PC-3 (cell line): ENCODE data around the gene RERE. TPM values are rescaled to one million over a fixed set of nuclear protein-coding genes. Genes with fewer than 3 reads are reported as not detected.
A peak's percentile ranks its signal among the peaks of the same experiment; 100 is the strongest.

Experiments
- ATAC-seq: fragments of 200-7000 bp; cut with Tn5 transposase; 2 replicates; pipeline ENCODE4 v1.9.1; 2020; ENCODE audit warnings: mild to moderate bottlenecking, moderate library complexity
- BruUV-seq: library from RNA; stranded (reverse); fragments of 400-500 nt; replicated peaks from 2 replicates; lab custom pipeline; 2021; lab: Mats Ljungman, UMichigan
- CTCF ChIA-PET: fragments of 300-600 bp; sonication (Branson Sonifier 250); formaldehyde crosslinking; loops from one replicate; lab custom pipeline; 2022; ENCODE audit warnings: antibody characterized with exemption; lab: Charles Lee
- POLR2A ChIA-PET: fragments of 300-600 bp; sonication (Branson Sonifier 250); formaldehyde crosslinking; loops from one replicate; lab custom pipeline; 2022; ENCODE audit warnings: antibody characterized with exemption; ENCODE audit not compliant: unreplicated experiment; lab: Charles Lee
- DNase-seq: peaks from one replicate; pipeline ENCODE4 v3.0.0-alpha.2; 2015
- H2AFZ ChIP-seq: fragments of 300-600 bp; sonication (generic); 2 replicates; pipeline ENCODE4 v1.6.0; 2016; ENCODE audit warnings: antibody characterized with exemption, low read length
- H3F3A ChIP-seq: fragments of 300-600 bp; sonication (generic); one replicate; pipeline ENCODE4 v1.6.0; 2017; ENCODE audit warnings: antibody characterized with exemption, low read length, control low read depth, mild to moderate bottlenecking; ENCODE audit not compliant: unreplicated experiment
- H3K27ac ChIP-seq: fragments of 300-600 bp; sonication (generic); 2 replicates; pipeline ENCODE4 v1.5.1; 2016; ENCODE audit warnings: mild to moderate bottlenecking, low read length
- H3K27me3 ChIP-seq: fragments of 300-600 bp; sonication (generic); 2 replicates; pipeline ENCODE4 v1.6.1; 2016; ENCODE audit warnings: low read length, mixed read lengths
- H3K36me3 ChIP-seq: fragments of 300-600 bp; sonication (generic); 2 replicates; pipeline ENCODE4 v1.6.1; 2016; ENCODE audit warnings: low read depth, mixed run types, low read length, mixed read lengths
- H3K4me1 ChIP-seq: fragments of 300-600 bp; sonication (generic); 2 replicates; pipeline ENCODE4 v1.5.1; 2016; ENCODE audit warnings: low read length; ENCODE audit not compliant: insufficient read depth
- H3K4me2 ChIP-seq: fragments of 300-600 bp; sonication (generic); 2 replicates; pipeline ENCODE4 v1.6.0; 2016; ENCODE audit warnings: low read length
- H3K4me3 ChIP-seq: fragments of 300-600 bp; sonication (generic); 2 replicates; pipeline ENCODE4 v1.5.1; 2016; ENCODE audit warnings: mild to moderate bottlenecking, low read length, mixed read lengths
- H3K79me2 ChIP-seq: fragments of 300-600 bp; sonication (generic); 2 replicates; pipeline ENCODE4 v1.6.1; 2017; ENCODE audit warnings: low read length, mixed read lengths
- H3K9ac ChIP-seq: fragments of 300-600 bp; sonication (generic); 2 replicates; pipeline ENCODE4 v1.6.0; 2016; ENCODE audit warnings: mild to moderate bottlenecking, low read length
- H3K9me2 ChIP-seq: fragments of 300-600 bp; sonication (generic); replicated peaks from 2 replicates; pipeline ENCODE4 v1.6.1; 2016; ENCODE audit warnings: mixed run types, low read length, mixed read lengths
- H3K9me3 ChIP-seq: fragments of 300-600 bp; sonication (generic); 2 replicates; pipeline ENCODE4 v1.6.1; 2016; ENCODE audit warnings: low read length, mixed read lengths
- H4K20me1 ChIP-seq: fragments of 300-600 bp; sonication (generic); 2 replicates; pipeline ENCODE4 v1.6.1; 2016; ENCODE audit warnings: low read length, mixed read lengths
- EZH2 ChIP-seq: fragments of 300-600 bp; sonication (generic); IDR thresholded peaks from one replicate; pipeline ENCODE4 v1.6.1; 2017; ENCODE audit warnings: antibody characterized with exemption, mild to moderate bottlenecking, low read length; ENCODE audit not compliant: unreplicated experiment
- EZH2phosphoT487 ChIP-seq: fragments of 300-600 bp; sonication (generic); IDR thresholded peaks from 2 replicates; pipeline ENCODE4 v1.6.1; 2018; ENCODE audit warnings: mild to moderate bottlenecking, antibody characterized with exemption, low read length, borderline replicate concordance
- intact Hi-C: fragments of 100-400 bp; cut with micrococcal nuclease; formaldehyde crosslinking; loops from 2 replicates; pipeline ENCODE4 v1.9.0; 2023
- total RNA-seq: library from RNA; depleted of rRNA; stranded (reverse); fragments of >200 nt; gene quantifications from 2 replicates; pipeline ENCODE4 v1.2.3, GENCODE V29; 2014
- TF ChIP-seq, protein P1 (sequence below): fragments of 300-600 bp; sonication (generic); conservative IDR thresholded peaks from 2 replicates; pipeline ENCODE4 v1.5.1; 2017; ENCODE audit warnings: antibody characterized with exemption, low read depth, mild to moderate bottlenecking, low read length

Gene RERE
- total RNA-seq, 1 experiment from 2014 or later, result 24.2 TPM

DNA sequence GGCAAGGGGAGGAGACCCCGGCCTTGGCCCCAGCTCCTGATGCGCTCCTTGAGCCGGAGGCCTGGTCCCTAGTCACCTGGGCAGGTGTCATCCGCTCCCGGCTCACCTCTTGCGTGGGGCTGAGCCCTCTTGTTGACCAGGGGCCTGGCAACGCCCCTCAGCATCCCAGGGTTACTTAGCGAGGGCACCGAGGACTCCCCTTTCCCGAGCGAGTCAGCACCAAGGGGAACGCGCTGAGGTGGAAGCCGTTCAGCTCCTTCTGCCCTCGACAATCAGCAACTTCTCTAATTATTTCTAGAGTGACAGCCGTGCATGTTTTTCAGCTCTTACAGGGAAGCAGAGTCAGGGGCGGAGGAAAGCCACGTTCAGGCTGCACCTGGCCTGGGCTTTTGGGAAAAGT lies 499.0 kb downstream of the RERE start:
- Histone ChIP-seq H3K27me3 (no peaks in the 10 kb centered on the region), H2AFZ (peak overlapping the region; percentile 74), H3K79me2 (no peaks in the 10 kb centered on the region), H3K9ac (peak overlapping the region; percentile 38), H3K9me3 (no peaks in the 10 kb centered on the region), H3F3A (no peaks in the 10 kb centered on the region), H3K36me3 (no peaks in the 10 kb centered on the region), H3K4me2 (peak overlapping the region; percentile 92), H3K4me3 (peak overlapping the region; percentile 63), H3K9me2 (no peaks in the 10 kb centered on the region), H3K27ac (no peak overlapping the region), H3K4me1 (peaks cover 29% of the 10 kb centered on the region), H4K20me1 (no peaks in the 10 kb centered on the region)
- intact Hi-C loops, result no loop called here
- TF ChIP-seq EZH2phosphoT487 (no peak), EZH2 (no peak)
- TF ChIP-seq, protein P1, sequence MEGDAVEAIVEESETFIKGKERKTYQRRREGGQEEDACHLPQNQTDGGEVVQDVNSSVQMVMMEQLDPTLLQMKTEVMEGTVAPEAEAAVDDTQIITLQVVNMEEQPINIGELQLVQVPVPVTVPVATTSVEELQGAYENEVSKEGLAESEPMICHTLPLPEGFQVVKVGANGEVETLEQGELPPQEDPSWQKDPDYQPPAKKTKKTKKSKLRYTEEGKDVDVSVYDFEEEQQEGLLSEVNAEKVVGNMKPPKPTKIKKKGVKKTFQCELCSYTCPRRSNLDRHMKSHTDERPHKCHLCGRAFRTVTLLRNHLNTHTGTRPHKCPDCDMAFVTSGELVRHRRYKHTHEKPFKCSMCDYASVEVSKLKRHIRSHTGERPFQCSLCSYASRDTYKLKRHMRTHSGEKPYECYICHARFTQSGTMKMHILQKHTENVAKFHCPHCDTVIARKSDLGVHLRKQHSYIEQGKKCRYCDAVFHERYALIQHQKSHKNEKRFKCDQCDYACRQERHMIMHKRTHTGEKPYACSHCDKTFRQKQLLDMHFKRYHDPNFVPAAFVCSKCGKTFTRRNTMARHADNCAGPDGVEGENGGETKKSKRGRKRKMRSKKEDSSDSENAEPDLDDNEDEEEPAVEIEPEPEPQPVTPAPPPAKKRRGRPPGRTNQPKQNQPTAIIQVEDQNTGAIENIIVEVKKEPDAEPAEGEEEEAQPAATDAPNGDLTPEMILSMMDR, result no peak
- DNase-seq (no peak), ATAC-seq (no peak)
- ChIA-PET POLR2A (interaction anchor here (0.6 kb wide), 3 partner anchors 30 to 757 kb away, joined by 3 to 6 read pairs (median 3); no protein-coding TSS in a partner anchor), CTCF (interaction anchor here (1.2 kb wide), 1 partner anchor 25 kb away, joined by 3 read pairs; no protein-coding TSS in a partner anchor)
- BruUV-seq, result TSS peak; percentile 65

DNA sequence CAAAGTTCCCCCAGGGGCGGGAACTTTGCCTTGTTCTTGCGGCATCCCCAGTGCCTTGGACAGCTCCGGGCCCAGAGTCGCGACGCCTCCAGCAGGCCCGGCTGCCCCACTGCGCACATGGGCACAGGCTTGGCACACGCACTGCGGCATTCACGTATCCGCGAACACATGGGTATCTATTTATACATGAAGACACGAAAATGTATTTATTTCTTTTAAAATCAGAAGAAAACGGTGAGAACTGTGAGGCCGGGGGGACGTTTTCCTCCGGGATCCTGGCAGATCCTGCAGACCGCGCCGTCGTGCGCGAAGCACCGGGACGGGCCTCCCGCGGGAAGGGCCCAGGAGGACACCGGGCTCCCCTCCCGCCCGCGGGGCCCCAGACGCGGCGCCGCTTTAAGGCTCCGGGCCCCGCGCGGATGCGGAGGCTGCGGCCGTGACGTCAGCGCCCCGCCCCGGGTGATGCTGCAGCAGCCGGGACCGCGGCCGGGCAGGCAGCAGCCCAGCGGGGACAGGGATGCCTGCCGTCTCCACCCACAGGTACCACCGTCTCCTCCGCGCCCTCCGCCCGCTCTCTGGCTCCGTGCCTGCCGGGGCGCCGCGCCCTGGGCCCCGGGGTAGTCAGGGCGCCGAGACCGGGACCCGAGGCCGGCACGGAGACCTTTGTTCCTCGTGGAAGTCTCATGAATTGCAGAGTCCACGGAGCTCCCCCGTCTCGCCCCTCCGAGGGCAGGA lies 499.6 kb downstream of the RERE start, which contains the start of gene SLC45A1:
Gene SLC45A1 (plus strand): TSS at position 468 of the 735 bp plus-strand sequence. CDS start 6,216 bp downstream, outside the sequence.
- H3K36me3 ChIP-seq, result no peaks in the 10 kb centered on the region
- no peak for TF ChIP-seq EZH2phosphoT487
- TF ChIP-seq, protein P1, result no peak
- no peak for TF ChIP-seq EZH2
- peaks cover 29% of the 10 kb centered on the region for H3K4me1 ChIP-seq
- peak; percentile 70 for DNase-seq
- H3K4me3 ChIP-seq, result peak within 1 kb of the TSS; percentile 63
- H2AFZ ChIP-seq, result peak within 1 kb of the TSS; percentile 74
- BruUV-seq, result no TSS peak
- ChIA-PET POLR2A (interaction anchor here (0.6 kb wide), 3 partner anchors 31 to 757 kb away, joined by 3 to 6 read pairs (median 3); no protein-coding TSS in a partner anchor), CTCF (interaction anchor here (1.2 kb wide), 1 partner anchor 26 kb away, joined by 3 read pairs; no protein-coding TSS in a partner anchor)
- no peaks in the 10 kb centered on the region for H4K20me1 ChIP-seq
- no peaks in the 10 kb centered on the region for H3K79me2 ChIP-seq
- no peaks in the 10 kb centered on the region for H3K9me3 ChIP-seq
- peak; percentile 75 for ATAC-seq
- H3K27me3 ChIP-seq, result no peaks in the 10 kb centered on the region
- H3K4me2 ChIP-seq, result peak within 1 kb of the TSS; percentile 92
- H3K9me2 ChIP-seq, result no peaks in the 10 kb centered on the region
- intact Hi-C loops, result no loop called here
- no peak within 1 kb of the TSS for H3K27ac ChIP-seq
- no peaks in the 10 kb centered on the region for H3F3A ChIP-seq
- peak within 1 kb of the TSS; percentile 38 for H3K9ac ChIP-seq
